Astrocyte (in vitro differentiated cells and primary cell): ENCODE results near the gene UGT1A10. TPM values are rescaled to one million over a fixed set of nuclear protein-coding genes. Genes with fewer than 3 reads are reported as not detected.

ENCODE experiments used
- total RNA-seq: library from RNA; stranded (reverse); gene quantifications from 2 replicates; pipeline ENCODE4 v1.2.1, GENCODE V29; 2021

UGT1A10 gene
- total RNA-seq, 1 donor from 2014 or later: not detected

Other genes starting within 250 kb of the UGT1A10 start
- 23.6 and 25.4 TPM in 2 replicates for gene USP40, start 69.7 kb upstream of the UGT1A10 start, total RNA-seq
- not detected in 2 replicates for gene UGT1A8, start 18.8 kb upstream of the UGT1A10 start, total RNA-seq
- gene UGT1A9, start 35.5 kb downstream of the UGT1A10 start, total RNA-seq: not detected in 2 replicates
- gene UGT1A7, start 45.5 kb downstream of the UGT1A10 start, total RNA-seq: not detected in 2 replicates
- gene UGT1A6, start 56.4 kb downstream of the UGT1A10 start, total RNA-seq: not detected in 2 replicates
- gene UGT1A5, start 76.5 kb downstream of the UGT1A10 start, total RNA-seq: not detected in 2 replicates
- gene UGT1A4, start 82.3 kb downstream of the UGT1A10 start, total RNA-seq: not detected in 2 replicates
- gene UGT1A3, start 92.6 kb downstream of the UGT1A10 start, total RNA-seq: not detected in 2 replicates
- gene UGT1A1, start 123.8 kb downstream of the UGT1A10 start, total RNA-seq: not detected in 2 replicates
- not detected in 2 replicates for gene MROH2A, start 141.9 kb downstream of the UGT1A10 start, total RNA-seq
- 2.7 and 5.9 TPM in 2 replicates for gene HJURP, start 218.1 kb downstream of the UGT1A10 start, total RNA-seq